K562 (cell line): ENCODE results near the gene MRPS5. TPM values are rescaled to one million over a fixed set of nuclear protein-coding genes. Genes with fewer than 3 reads are reported as not detected.

Source experiments
- ATAC-seq: fragments of 200-7000 bp; cut with Tn5 transposase; 3 replicates; pipeline ENCODE4 v1.9.1; 2020; ENCODE audit warnings: moderate library complexity
- BruUV-seq: library from RNA; stranded (reverse); fragments of 400-500 nt; replicated peaks from 2 replicates; lab custom pipeline; 2021; lab: Mats Ljungman, UMichigan
- CTCF ChIA-PET: fragments of 300-600 bp; formaldehyde crosslinking; extraction: SDS; loops from one replicate; lab custom pipeline; 2021; ENCODE audit warnings: low intra/inter-chr PET ratio; lab: Yijun Ruan, JAX
- POLR2A ChIA-PET: fragments of 300-600, 350-650 bp; sonication (Branson Sonifier 250); formaldehyde crosslinking; extraction: SDS; loops from one replicate; lab custom pipeline; 2021; ENCODE audit warnings: antibody characterized with exemption, inconsistent platforms; lab: Yijun Ruan, JAX
- DNase-seq, 4 experiments: peaks; one replicate each; pipeline versions ENCODE4 v3.0.0 to v3.0.0-alpha.2; 2011 to 2018; ENCODE audit warnings: low spot score in 3 of 4, mixed read lengths in 3 of 4; ENCODE audit errors: extremely low read depth in 1 of 4
- FAIRE-seq: peaks from 2 replicates; lab custom pipeline; 2011; peaks lifted over from hg19 to GRCh38; lab: Jason Lieb, UNC
- H2AFZ ChIP-seq: 2 replicates; pipeline ENCODE4 v1.6.0; 2011; ENCODE audit warnings: low read depth, low read length, control low read depth, inconsistent platforms
- H3K27ac ChIP-seq: fragments of 200-600 bp; 3 replicates; pipeline ENCODE4 v1.8.0; 2011; ENCODE audit warnings: low read depth, mild to moderate bottlenecking, control low read depth, inconsistent platforms, low read length, moderate library complexity, mixed read lengths; ENCODE audit errors: extremely low read depth
- H3K27me3 ChIP-seq, 2 experiments: fragments of 300-600 bp in 1 of 2; 2 replicates in 1 of 2; 3 replicates in 1 of 2; pipeline versions ENCODE4 v1.6.0 to v1.8.0; 2011; ENCODE audit warnings: inconsistent platforms in 2 of 2, low read length in 2 of 2, mild to moderate bottlenecking in 1 of 2, mixed read lengths in 1 of 2, moderate library complexity in 1 of 2; ENCODE audit not compliant: control insufficient read depth in 2 of 2, insufficient read depth in 2 of 2
- H3K36me3 ChIP-seq: fragments of 300-600 bp; 3 replicates; pipeline ENCODE4 v1.8.0; 2011; ENCODE audit warnings: mild to moderate bottlenecking, low read length, inconsistent platforms; ENCODE audit not compliant: control insufficient read depth, insufficient read depth
- H3K4me1 ChIP-seq, 2 experiments: fragments of 200-600 bp in 1 of 2; replicated peaks in 1 of 2; 2 replicates in 1 of 2; 3 replicates in 1 of 2; pipeline versions ENCODE4 v1.5.1 to v1.8.0; 2011; ENCODE audit warnings: inconsistent platforms in 2 of 2, low read length in 2 of 2, mild to moderate bottlenecking in 1 of 2, mixed read lengths in 1 of 2, moderate library complexity in 1 of 2; ENCODE audit not compliant: control insufficient read depth in 2 of 2, insufficient read depth in 2 of 2
- H3K4me2 ChIP-seq: 2 replicates; pipeline ENCODE4 v1.6.1; 2011; ENCODE audit warnings: low read length, control low read depth, inconsistent platforms, mixed read lengths; ENCODE audit not compliant: insufficient read depth
- H3K4me3 ChIP-seq: fragments of 200-600 bp; sonication (generic), shearing (Covaris generic); 2 replicates; pipeline ENCODE4 v1.5.1; 2016; ENCODE audit warnings: control low read depth, inconsistent platforms
- H3K79me2 ChIP-seq: fragments of 200-600 bp; 3 replicates; pipeline ENCODE4 v1.8.0; 2011; ENCODE audit warnings: low read length, inconsistent platforms; ENCODE audit not compliant: control insufficient read depth, insufficient read depth
- H3K9ac ChIP-seq, 2 experiments: 2 replicates each; pipeline versions ENCODE4 v1.6.0 to v1.6.1; 2011; ENCODE audit warnings: low read depth in 2 of 2, low read length in 2 of 2, control low read depth in 1 of 2, inconsistent platforms in 1 of 2, mild to moderate bottlenecking in 1 of 2, mixed read lengths in 1 of 2; ENCODE audit not compliant: insufficient read depth in 1 of 2
- H3K9me1 ChIP-seq: one replicate; pipeline ENCODE4 v1.6.0; 2011; ENCODE audit warnings: inconsistent platforms, mild to moderate bottlenecking, low read length, moderate library complexity; ENCODE audit not compliant: control insufficient read depth, insufficient read depth
- H3K9me3 ChIP-seq: replicated peaks from 2 replicates; pipeline ENCODE4 v1.5.1; 2011; ENCODE audit warnings: low read depth, low read length, inconsistent platforms; ENCODE audit not compliant: control insufficient read depth, insufficient read depth
- H4K20me1 ChIP-seq: replicated peaks from 2 replicates; pipeline ENCODE4 v1.6.1; 2011; ENCODE audit warnings: low read length, inconsistent platforms, mixed read lengths; ENCODE audit not compliant: control insufficient read depth, insufficient read depth
- SMARCA5 ChIP-seq: fragments of 450-650 bp; IDR thresholded peaks from 2 replicates; pipeline ENCODE4 v1.6.1; 2016
- WGBS: fragments of 100-300 bp; shearing (Covaris generic); methylation state at CpG from one replicate; pipeline ENCODE4 v1.1.6; 2016; ENCODE audit warnings: low coverage, mixed read lengths; ENCODE audit not compliant: insufficient coverage; ENCODE audit errors: missing lambda C conversion rate; 5-methylcytosine and 5-hydroxymethylcytosine counted together
- in situ Hi-C: fragments of 300-500 bp; cut with MboI; formaldehyde crosslinking; loops from 4 replicates; pipeline ENCODE4 v1.15.0; 2018; ENCODE audit warnings: inconsistent platforms, mixed read lengths
- intact Hi-C: fragments of 100-400 bp; cut with micrococcal nuclease; formaldehyde crosslinking; loops from 2 replicates; pipeline ENCODE4 v1.14.2; 2022
- polyA plus RNA-seq, 8 experiments: library from polyadenylated mRNA; depleted of rRNA in 4 of 8; stranded (reverse) in 5 of 8; unstranded in 3 of 8; fragments of >200 nt; fragmentation: Nextera tagmentation in 2 of 8; fragmentation: Illumina TruSeq in 1 of 8; extraction: Ambion mirVana in 2 of 8; extraction: Trizol in 1 of 8; gene quantifications; 2 replicates each; pipeline versions ENCODE4 v1.2.1 to v1.2.3, GENCODE V29; 2011 to 2014; ENCODE audit warnings: inconsistent platforms in 1 of 8, missing spikeins in 1 of 8
- total RNA-seq, 7 experiments: library from RNA; depleted of rRNA in 6 of 7; stranded (reverse); fragments of >200 nt in 6 of 7; fragmentation: Illumina TruSeq in 2 of 7; extraction: Trizol in 2 of 7; gene quantifications; 2 replicates each; pipeline versions ENCODE4 v1.2.1 to v1.2.3, GENCODE V29; 2011 to 2021; ENCODE audit warnings: low replicate concordance in 1 of 7
- TF ChIP-seq, protein P1 (sequence below), 3 experiments: IDR thresholded peaks in 2 of 3; conservative IDR thresholded peaks in 1 of 3; 2 replicates each; pipeline ENCODE4 v1.5.1; 2011 to 2012; ENCODE audit warnings: low read length in 3 of 3, mild to moderate bottlenecking in 3 of 3, control low read depth in 2 of 3, improper control_type of control experiment in 1 of 3, inconsistent platforms in 1 of 3, low read depth in 1 of 3, mixed read lengths in 1 of 3, moderate library complexity in 1 of 3; ENCODE audit not compliant: insufficient read depth in 2 of 3

Gene MRPS5
- total and polyA plus RNA-seq, 9 of the 15 experiments (the other 6 are each of a cell fraction or from before 2014, with no cell fraction given), result 85.0 to 162 (median 118) TPM

DNA sequence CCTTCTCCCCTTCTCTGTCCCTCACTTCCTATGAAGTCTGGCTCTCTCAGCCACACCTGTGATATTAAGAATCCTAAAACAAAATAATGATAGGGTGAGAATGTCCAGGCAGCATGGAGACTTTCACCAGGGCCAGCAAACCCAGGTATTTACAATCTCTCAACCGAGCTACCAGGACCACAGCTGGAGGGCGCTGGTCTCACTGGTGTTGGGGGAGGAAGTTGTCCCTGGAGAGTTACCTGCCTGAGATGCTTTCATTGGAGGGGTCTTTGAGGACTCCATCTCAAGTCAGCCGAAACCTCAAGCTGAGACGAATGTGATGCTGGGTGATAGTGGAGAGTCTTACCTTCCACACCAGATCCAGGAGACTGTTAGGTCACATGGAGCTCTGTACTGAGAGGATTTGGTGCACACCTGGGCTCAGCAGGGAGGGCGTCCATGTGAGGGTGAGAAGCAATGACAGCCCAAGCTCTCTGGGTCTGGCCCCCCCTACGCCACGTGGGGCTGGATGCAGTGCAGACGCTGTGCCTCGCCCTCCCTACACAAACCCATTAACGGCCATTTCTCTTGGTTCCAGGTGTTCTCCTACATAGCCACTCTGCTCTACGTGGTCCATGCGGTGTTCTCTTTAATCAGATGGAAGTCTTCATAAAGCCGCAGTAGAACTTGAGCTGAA lies 68.7 kb downstream of the MRPS5 start:
- WGBS, result 0% methylated on average over 13 of the region's 13 CpGs
- no peaks in the 10 kb centered on the region for H3K36me3 ChIP-seq
- ChIA-PET POLR2A (interaction anchor here (0.6 to 1.0 kb wide), 3 partner anchors 13 to 22 kb away, joined by 3 read pairs; no protein-coding TSS in a partner anchor), CTCF (interaction anchor here (0.6 to 0.8 kb wide), 2 partner anchors 14 to 179 kb away, joined by 3 read pairs; no protein-coding TSS in a partner anchor)
- intact Hi-C loops (loop anchor here (1.0 kb wide), 1 partner anchor 31 kb away; no protein-coding TSS in a partner anchor), in situ Hi-C loops (no loop called here)
- no peaks in the 10 kb centered on the region for H3K4me1 ChIP-seq
- H2AFZ ChIP-seq, result no peak overlapping the region
- no peak overlapping the region for H3K9ac ChIP-seq
- H3K9me1 ChIP-seq, result no peaks in the 10 kb centered on the region
- no TSS peak for BruUV-seq
- no peak overlapping the region for H3K4me3 ChIP-seq
- peaks cover 4 to 71% of the 10 kb centered on the region in 2 experiments; a peak in 4 of 5 replicates for H3K27me3 ChIP-seq
- FAIRE-seq (no peak), ATAC-seq (no peak), DNase-seq (no peak)
- H4K20me1 ChIP-seq, result peaks cover 2% of the 10 kb centered on the region; the same call in 1 of the 2 replicates
- TF ChIP-seq, protein P1, sequence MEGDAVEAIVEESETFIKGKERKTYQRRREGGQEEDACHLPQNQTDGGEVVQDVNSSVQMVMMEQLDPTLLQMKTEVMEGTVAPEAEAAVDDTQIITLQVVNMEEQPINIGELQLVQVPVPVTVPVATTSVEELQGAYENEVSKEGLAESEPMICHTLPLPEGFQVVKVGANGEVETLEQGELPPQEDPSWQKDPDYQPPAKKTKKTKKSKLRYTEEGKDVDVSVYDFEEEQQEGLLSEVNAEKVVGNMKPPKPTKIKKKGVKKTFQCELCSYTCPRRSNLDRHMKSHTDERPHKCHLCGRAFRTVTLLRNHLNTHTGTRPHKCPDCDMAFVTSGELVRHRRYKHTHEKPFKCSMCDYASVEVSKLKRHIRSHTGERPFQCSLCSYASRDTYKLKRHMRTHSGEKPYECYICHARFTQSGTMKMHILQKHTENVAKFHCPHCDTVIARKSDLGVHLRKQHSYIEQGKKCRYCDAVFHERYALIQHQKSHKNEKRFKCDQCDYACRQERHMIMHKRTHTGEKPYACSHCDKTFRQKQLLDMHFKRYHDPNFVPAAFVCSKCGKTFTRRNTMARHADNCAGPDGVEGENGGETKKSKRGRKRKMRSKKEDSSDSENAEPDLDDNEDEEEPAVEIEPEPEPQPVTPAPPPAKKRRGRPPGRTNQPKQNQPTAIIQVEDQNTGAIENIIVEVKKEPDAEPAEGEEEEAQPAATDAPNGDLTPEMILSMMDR (IDR thresholded peaks at IDR 0.05 in 2 of 3, conservative IDR thresholded peaks at IDR 0.05 in 1 of 3; ENCODE audit: insufficient read depth in 2 of 3, low read depth in 1 of 3, low read length in 3 of 3), result peak in 1 of 3 experiments; percentile 31; a peak in 1 of 6 replicates
- no peak for TF ChIP-seq SMARCA5
- H3K79me2 ChIP-seq, result no peaks in the 10 kb centered on the region
- H3K27ac ChIP-seq, result no peak overlapping the region
- peak overlapping the region; percentile 55; the same call in 1 of the 2 replicates for H3K4me2 ChIP-seq
- no peaks in the 10 kb centered on the region for H3K9me3 ChIP-seq
